Left ventricle myocardium inferior (tissue), 1 donor: ENCODE data around the gene PARD3. TPM values are rescaled to one million over a fixed set of nuclear protein-coding genes. Genes with fewer than 3 reads are reported as not detected.
"Not testable (repeated sequence)": the region's sequence is repeated elsewhere in the genome, so short reads cannot be mapped to it uniquely, and the experiment has no call there.

Source experiments
- DNase-seq: peaks from one replicate; pipeline ENCODE4 v3.0.0-alpha.2; 2020
- H3K27ac ChIP-seq: fragments of 200-600 bp; replicated peaks from 2 replicates; pipeline ENCODE4 v1.8.0; 2021
- H3K27me3 ChIP-seq: fragments of 200-600 bp; 2 replicates; pipeline ENCODE4 v1.8.0; 2021; ENCODE audit warnings: low read depth
- H3K36me3 ChIP-seq: fragments of 200-600 bp; 2 replicates; pipeline ENCODE4 v1.8.0; 2021
- H3K4me1 ChIP-seq: fragments of 200-600 bp; 2 replicates; pipeline ENCODE4 v1.8.0; 2021
- H3K4me3 ChIP-seq: fragments of 200-600 bp; 2 replicates; pipeline ENCODE4 v1.8.0; 2021; ENCODE audit warnings: mild to moderate bottlenecking, moderate library complexity
- H3K9me3 ChIP-seq: fragments of 200-600 bp; replicated peaks from 2 replicates; pipeline ENCODE4 v1.8.0; 2021
- CTCF ChIP-seq: fragments of 200-600 bp; IDR thresholded peaks from 2 replicates; pipeline ENCODE4 v1.8.0; 2021; ENCODE audit warnings: antibody characterized with exemption, mild to moderate bottlenecking, borderline replicate concordance
- intact Hi-C: fragments of 100-400 bp; cut with micrococcal nuclease; formaldehyde crosslinking; loops from one replicate; pipeline ENCODE4 v1.11.0; 2022
- total RNA-seq: library from RNA; stranded (reverse); fragmentation: NEBNext Ultra II Directional; extraction: Animal tissue kit (Norgen Biotek cat#: 25700); gene quantifications from one replicate; pipeline ENCODE4 v1.2.1, GENCODE V29; 2021
- donor health status: DM: no; HTN: yes; CAD: no; lungs with severe emphysema.

The PARD3 gene
- total RNA-seq, 1 donor from 2014 or later, result 29.6 TPM

- Histone ChIP-seq H3K4me1 (peaks cover 98% of the 10 kb centered on the region), H3K36me3 (no peaks in the 10 kb centered on the region), H3K9me3 (no peaks in the 10 kb centered on the region), H3K27ac (peak overlapping the region; percentile 76), H3K27me3 (no peaks in the 10 kb centered on the region), H3K4me3 (no peak overlapping the region)
- no peak for TF ChIP-seq CTCF
- intact Hi-C loops, result no loop called here
- DNase-seq, result no peak
These were observed 107.4 kb downstream of the PARD3 start for GRCh38 chr10:34707656-34708055.

- H3K9me3 ChIP-seq, H3K27me3 ChIP-seq, H3K4me3 ChIP-seq, H3K36me3 ChIP-seq, DNase-seq, intact Hi-C loops: not testable (repeated sequence)
- H3K27ac ChIP-seq, result peak overlapping the region; percentile 76
- H3K4me1 ChIP-seq, result peaks cover 98% of the 10 kb centered on the region
These were observed 108.1 kb downstream of the PARD3 start for GRCh38 chr10:34706992-34707391.

GRCh38 chr10:34706147-34706546 is 108.9 kb downstream of the PARD3 start:
- H3K4me1 ChIP-seq, result peaks cover 92% of the 10 kb centered on the region
- intact Hi-C loops, result no loop called here
- no peak for DNase-seq
- H3K4me3 ChIP-seq, result no peak overlapping the region
- peak overlapping the region; percentile 76 for H3K27ac ChIP-seq
- H3K27me3 ChIP-seq, result no peaks in the 10 kb centered on the region
- no peaks in the 10 kb centered on the region for H3K36me3 ChIP-seq
- H3K9me3 ChIP-seq, result no peaks in the 10 kb centered on the region
- TF ChIP-seq CTCF, result no peak

- no peak for DNase-seq
- Histone ChIP-seq H3K36me3 (no peaks in the 10 kb centered on the region), H3K4me1 (peaks cover 92% of the 10 kb centered on the region), H3K4me3 (no peak overlapping the region), H3K27me3 (no peaks in the 10 kb centered on the region), H3K9me3 (no peaks in the 10 kb centered on the region), H3K27ac (peak overlapping the region; percentile 76)
- no peak for TF ChIP-seq CTCF
- intact Hi-C loops, result no loop called here
These were observed 109.5 kb downstream of the PARD3 start for GRCh38 chr10:34705563-34705962.

- no peak for DNase-seq
- intact Hi-C loops, result no loop called here
- H3K27ac ChIP-seq, result peak overlapping the region; percentile 76
- no peaks in the 10 kb centered on the region for H3K9me3 ChIP-seq
- no peaks in the 10 kb centered on the region for H3K36me3 ChIP-seq
- TF ChIP-seq CTCF, result no peak
- H3K27me3 ChIP-seq, result no peaks in the 10 kb centered on the region
- peaks cover 92% of the 10 kb centered on the region for H3K4me1 ChIP-seq
- H3K4me3 ChIP-seq, result no peak overlapping the region
These were observed 110.4 kb downstream of the PARD3 start for GRCh38 chr10:34704526-34705184.

- no peak for DNase-seq
- intact Hi-C loops, result no loop called here
- Histone ChIP-seq H3K27me3 (no peaks in the 10 kb centered on the region), H3K9me3 (no peaks in the 10 kb centered on the region), H3K27ac (peak overlapping the region; percentile 76), H3K36me3 (no peaks in the 10 kb centered on the region), H3K4me3 (no peak overlapping the region), H3K4me1 (peaks cover 90% of the 10 kb centered on the region)
- TF ChIP-seq CTCF, result no peak
These were observed 112.1 kb downstream of the PARD3 start for GRCh38 chr10:34702982-34703381.
